Fibroblast of skin of abdomen (primary cell): Measurements from ENCODE around the gene PHLPP1.

Source experiments
- DNase-seq: peaks from one replicate; pipeline ENCODE4 v3.0.0-alpha.2; 2013

The PHLPP1 gene

DNA sequence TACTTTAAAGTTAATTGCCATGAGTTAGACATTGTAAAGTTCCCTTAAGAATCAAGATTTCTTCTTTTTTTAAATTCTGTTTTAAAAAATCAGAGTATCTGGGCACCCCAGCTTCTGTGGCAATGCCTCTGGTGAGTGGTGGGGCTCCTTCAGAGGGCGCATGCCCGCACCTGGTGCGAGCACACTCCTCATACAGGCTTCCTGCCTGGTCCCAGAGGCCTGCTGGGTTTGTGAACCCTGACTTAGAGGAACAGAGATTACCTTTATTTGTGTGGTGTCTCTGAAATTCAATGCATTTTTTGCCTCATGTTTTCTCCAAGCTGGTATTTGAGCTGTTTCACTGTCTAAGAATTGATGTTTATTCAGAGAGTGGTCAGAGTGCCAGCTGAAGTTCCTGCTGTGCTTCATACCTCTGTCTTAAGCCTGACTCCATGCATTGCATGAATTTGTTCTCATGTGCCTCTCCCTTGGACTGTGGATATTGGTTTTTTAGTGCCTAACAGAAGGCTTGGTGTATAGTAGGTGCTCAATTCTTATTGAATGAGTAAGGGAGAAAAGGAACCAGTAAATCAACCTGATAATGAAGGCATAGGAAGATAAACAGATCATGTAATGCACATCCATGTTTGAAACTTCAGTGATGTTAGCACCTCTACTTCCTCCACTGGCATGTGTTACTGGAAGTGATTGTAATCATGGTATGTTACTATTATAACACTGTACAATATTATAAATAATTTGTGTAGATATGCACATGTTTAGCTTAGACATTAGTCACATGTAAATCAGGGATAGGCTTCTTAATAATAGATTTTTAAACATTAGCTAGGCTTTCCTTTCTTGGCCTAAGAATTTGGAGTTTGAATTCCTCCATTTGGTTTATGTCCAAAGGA is 29.0 kb downstream of the PHLPP1 start:
- DNase-seq, result no peak

DNA sequence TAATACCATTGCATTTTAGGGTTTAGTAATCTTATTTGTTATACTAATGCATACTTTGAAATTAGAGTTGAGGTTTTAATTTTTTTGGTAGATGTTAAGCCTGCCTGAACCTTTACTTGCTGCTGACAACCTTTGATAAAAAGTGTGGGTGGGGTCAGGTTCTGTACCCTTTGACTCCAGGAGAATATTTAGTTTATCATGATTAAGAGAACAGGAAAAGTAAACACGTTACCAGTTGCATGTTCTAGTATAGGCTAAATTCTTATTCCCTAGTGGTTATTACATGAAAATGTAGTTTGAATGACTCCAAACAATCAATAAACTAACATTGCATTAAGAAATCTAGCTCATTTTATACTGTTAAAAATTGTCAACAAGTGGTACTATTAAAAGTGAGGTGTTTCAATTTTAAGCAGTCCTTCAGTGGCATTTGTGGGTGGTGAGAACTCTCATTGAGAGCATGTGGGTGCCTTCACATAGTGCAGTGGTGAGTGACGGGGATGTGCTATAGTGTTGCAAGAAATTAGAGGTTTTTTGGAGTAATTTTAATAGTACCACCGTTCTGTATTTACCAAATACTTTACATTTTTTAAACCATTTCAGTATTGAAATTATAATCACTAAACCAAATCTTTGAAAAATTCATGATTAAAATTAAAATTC is 29.9 kb downstream of the PHLPP1 start:
- no peak for DNase-seq

DNA sequence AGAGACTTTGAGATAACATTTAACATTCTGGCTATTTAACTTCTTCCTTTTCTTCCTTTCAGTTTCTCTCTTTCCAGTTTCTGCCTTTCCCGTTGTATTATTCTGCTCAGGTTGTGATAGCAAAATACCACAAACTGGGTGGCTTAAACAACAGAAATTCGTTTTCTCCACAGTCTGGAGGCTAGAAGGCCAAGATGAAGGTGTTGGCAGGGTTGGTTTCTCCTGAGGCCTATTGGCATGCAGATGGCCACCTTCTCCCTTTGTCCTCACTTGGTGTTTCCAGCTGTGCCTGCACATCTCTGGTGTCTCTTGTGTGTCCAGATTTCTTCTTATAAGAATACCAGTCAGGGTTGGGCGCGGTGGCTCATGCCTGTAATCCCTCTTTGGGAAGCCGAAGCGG is 34.0 kb downstream of the PHLPP1 start:
- DNase-seq, result no peak

GRCh38 chr18:62751341-62751821 is 36.0 kb downstream of the PHLPP1 start:
- DNase-seq, result peak; percentile 32

- no peak for DNase-seq
Observed at GRCh38 chr18:62751977-62752376, 36.6 kb downstream of the PHLPP1 start.

GRCh38 chr18:62754026-62754425 is 38.7 kb downstream of the PHLPP1 start:
- DNase-seq, result no peak

DNA sequence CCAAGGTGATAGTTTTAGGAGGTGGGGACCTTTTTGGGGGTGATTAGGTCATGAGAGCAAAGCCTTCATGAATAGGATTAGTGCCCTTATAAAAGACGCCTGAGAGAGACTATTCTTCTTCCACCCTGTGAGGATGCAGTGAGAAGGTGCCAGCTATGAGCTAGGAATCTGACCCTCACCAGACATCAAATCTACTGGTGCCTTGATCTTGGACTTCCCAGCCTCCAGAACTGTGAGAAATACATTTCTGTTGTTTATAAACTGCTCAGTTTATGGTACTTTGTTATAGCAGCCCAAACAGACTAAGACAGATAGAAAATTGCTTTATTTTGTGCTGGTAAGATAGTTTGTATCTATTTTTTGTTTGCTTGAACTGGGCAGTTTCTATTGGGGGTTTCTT is 40.1 kb downstream of the PHLPP1 start:
- DNase-seq, result no peak

DNA sequence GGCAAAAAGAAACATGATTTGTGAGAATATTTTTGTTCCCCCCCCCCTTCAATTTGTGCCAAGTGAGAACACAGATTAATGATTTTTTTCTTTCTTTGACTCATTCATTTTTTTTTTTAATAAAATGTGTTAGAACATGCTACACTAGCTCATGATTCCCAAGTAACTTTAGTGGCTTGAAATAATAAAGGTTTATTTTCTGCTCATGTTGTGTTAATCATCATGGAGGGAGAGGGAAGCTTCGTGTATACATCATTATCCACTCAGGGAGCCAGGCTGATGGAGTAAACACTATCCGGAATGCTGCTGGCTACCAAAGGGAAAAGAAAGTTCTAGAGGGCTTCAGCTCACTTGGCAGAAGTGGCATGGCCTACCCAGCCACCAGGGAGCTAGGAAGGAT is 40.6 kb downstream of the PHLPP1 start:
- DNase-seq, result no peak

GRCh38 chr18:62757399-62758010 is 42.2 kb downstream of the PHLPP1 start:
- no peak for DNase-seq

DNA sequence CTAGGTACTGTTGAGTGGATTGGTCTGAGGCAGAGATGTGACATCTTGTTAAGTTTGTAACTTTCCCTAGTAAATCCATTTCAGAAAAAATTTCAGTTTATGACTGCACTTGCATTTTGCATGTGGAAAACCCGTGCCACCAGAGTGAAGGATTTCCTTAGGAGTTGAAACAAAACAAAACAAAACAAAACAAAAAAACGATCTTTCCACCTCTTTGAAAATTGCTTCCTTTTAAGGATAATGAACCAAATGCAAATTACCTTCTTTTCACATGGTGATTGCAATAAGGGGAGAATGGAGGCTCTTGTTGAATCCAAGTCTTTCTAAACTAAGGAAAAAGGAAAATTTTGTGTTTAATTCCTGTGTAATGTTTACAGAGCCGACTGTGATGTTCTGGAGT is 43.2 kb downstream of the PHLPP1 start:
- DNase-seq, result no peak

- peak; percentile 62 for DNase-seq
Observed at GRCh38 chr18:62759704-62760402, 44.5 kb downstream of the PHLPP1 start.

DNA sequence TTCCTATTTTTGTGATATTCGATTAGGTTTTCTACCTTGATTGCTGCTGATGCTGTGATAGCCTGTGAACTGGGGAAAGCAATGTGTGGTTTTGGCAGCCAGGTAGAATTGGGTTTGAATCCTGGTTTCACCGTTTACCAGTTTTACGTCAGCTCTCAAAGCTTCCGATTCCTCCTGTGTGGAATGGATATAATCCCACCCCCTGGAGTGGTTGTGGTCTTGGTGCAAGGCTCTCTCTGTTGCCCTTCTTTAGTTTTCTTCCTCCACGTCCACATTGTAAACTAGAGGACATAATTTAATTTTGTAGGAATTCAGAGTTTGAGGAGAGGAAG is 45.0 kb downstream of the PHLPP1 start:
- DNase-seq, result no peak

- DNase-seq, result no peak
Observed at GRCh38 chr18:62763101-62763521, 47.8 kb downstream of the PHLPP1 start.

- DNase-seq, result no peak
Observed at GRCh38 chr18:62766266-62766665, 50.9 kb downstream of the PHLPP1 start.

DNA sequence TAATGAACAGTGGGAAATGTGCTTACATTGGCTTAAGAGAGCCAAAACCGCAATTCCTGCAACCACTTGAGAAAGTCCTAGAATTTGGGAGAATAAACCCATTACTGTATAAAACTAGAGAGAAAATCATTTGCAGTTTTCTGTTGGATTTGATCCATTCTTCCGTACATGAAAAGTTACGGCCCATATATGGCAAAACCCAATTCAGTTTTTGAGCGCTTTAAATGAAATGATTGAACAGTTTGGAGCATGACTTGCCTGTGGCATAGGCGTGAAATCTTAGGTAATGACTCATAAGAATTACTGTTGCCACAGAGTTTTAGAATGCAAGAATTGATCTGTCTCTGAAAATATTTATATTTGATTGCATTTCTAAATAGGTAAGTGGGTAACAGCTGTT is 52.0 kb downstream of the PHLPP1 start:
- peak; percentile 71 for DNase-seq

DNA sequence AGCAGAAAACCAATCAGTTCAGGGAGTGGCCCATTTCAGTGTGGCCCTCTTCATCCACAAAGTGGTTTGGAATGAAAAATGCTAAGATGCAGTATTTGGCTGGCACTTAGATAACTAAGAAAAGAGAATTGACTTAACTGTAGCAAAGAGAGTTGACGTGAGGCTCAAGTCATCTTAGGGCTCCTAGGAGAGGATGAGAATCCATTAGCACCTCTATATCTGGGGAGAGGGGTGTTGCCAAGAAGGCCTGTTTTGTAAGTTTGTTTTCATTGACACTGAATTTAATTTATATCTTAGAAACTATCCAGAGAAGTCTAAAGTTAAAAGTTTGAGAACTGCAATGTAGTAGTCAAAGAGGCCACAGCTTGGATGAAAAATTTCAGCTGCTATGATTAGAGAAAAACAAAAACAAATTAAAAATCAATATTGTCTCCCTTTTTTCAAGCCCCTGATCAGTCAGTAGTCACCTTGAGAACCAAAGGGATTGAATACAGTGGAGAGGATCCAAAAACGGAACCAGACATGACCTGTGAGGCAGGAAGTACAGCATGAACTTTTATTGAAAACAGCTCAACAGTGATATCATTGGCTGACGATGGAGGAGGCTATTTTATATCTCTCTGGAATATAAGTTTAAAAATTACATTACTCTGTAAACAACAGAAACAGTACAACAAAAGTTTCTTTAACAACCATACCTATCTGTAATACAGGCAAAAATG is 52.7 kb downstream of the PHLPP1 start:
- DNase-seq, result no peak

- DNase-seq, result no peak
Observed at GRCh38 chr18:62768558-62768943, 53.2 kb downstream of the PHLPP1 start.

GRCh38 chr18:62769216-62769615 is 53.9 kb downstream of the PHLPP1 start:
- DNase-seq, result no peak

- no peak for DNase-seq
Observed at GRCh38 chr18:62771494-62772270, 56.3 kb downstream of the PHLPP1 start.

DNA sequence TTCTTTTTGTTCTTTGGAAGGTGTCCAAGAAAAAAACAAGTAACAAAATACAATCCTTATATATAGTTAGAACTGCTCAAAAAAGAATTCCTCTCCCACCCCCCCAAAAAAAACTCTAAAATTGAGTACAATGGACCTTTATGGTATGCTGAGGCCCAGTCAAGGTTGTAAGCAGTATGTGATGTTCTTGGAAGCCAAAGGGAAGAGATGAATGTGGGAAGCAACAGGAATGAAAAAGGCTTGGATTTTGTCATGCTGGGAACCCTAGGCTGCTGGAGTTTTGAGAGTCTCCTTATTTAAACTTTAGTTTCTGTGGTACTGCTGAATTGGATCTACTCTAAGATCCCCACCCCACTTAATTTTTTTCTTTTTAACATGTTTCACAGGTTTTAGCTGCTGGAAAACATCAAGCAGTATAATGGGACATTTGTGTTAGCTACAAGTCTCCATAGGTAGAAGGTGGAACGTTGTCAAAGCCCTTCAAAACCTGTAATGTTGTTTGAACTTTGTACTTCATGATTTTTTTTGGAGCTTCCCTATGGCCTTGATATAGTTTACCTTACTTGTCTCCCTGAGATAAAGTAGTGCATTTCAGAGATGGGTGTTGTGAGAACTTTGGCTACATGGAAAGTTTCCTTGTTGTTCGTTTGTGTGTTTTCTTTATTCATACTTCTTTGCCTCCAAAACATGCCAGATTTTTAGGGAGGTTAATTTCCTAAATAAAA is 57.7 kb downstream of the PHLPP1 start:
- DNase-seq, result no peak

DNA sequence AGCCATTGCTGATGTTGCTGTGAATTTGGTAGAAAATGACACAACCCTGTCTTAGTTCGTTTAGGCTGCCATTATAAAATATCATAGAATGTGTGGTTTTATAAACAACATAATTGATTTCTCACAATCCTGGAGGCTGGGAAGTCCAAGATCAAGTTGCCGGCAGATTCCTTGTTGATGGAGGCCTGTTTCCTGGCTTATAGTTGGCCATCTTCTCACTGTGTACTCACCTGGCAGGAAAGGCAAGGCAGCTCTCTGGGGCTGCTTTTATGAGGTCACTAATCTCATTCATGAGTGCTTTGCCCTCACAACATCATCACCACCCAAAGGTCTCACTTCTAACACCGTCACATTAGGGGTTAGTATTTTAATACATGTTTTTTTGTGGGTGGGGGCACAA is 58.4 kb downstream of the PHLPP1 start:
- DNase-seq, result no peak
